ENCODE results near the gene EFHD2.
"Not testable (repeated sequence)": the region's sequence is repeated elsewhere in the genome, so short reads cannot be mapped to it uniquely, and the experiment has no call there.

Gene EFHD2

GRCh38 chr1:15413563-15414444, 4.1 kb downstream of the EFHD2 start:
- no peak for DNase-seq

GRCh38 chr1:15414445-15414983, 4.8 kb downstream of the EFHD2 start:
- DNase-seq, result no peak

- DNase-seq, result peak; percentile 55 to 69
Observed at GRCh38 chr1:15417059-15417934, 7.6 kb downstream of the EFHD2 start.

- no peak for DNase-seq
Observed at GRCh38 chr1:15418806-15419515, 9.3 kb downstream of the EFHD2 start.

- DNase-seq, result no peak
Observed at GRCh38 chr1:15420853-15421465, 11.3 kb downstream of the EFHD2 start.

- DNase-seq, result no peak
Observed at GRCh38 chr1:15422871-15423270, 13.2 kb downstream of the EFHD2 start.

- DNase-seq, result no peak
Observed at GRCh38 chr1:15423355-15424077, 13.8 kb downstream of the EFHD2 start.

- DNase-seq, result no peak
Observed at GRCh38 chr1:15424146-15424667, 14.5 kb downstream of the EFHD2 start.

- no peak for DNase-seq
Observed at GRCh38 chr1:15424981-15425380, 15.3 kb downstream of the EFHD2 start.

- no peak for DNase-seq
Observed at GRCh38 chr1:15425521-15425920, 15.8 kb downstream of the EFHD2 start.

GRCh38 chr1:15425958-15426357, 16.3 kb downstream of the EFHD2 start:
- DNase-seq, result no peak

- no peak for DNase-seq
Observed at GRCh38 chr1:15426492-15427279, 17.0 kb downstream of the EFHD2 start.

- no peak for DNase-seq
Observed at GRCh38 chr1:15427280-15427666, 17.6 kb downstream of the EFHD2 start.

GRCh38 chr1:15428252-15428651, 18.6 kb downstream of the EFHD2 start:
- not testable (repeated sequence) for DNase-seq

GRCh38 chr1:15428815-15429435, 19.2 kb downstream of the EFHD2 start:
- DNase-seq, result no peak

- DNase-seq, result no peak
Observed at GRCh38 chr1:15429701-15430149, 20.0 kb downstream of the EFHD2 start.

GRCh38 chr1:15430787-15431570, 21.3 kb downstream of the EFHD2 start:
- DNase-seq, result peak; percentile 84

- no peak for DNase-seq
Observed at GRCh38 chr1:15431571-15431948, 21.9 kb downstream of the EFHD2 start.

- DNase-seq, result no peak
Observed at GRCh38 chr1:15432324-15432723, 22.6 kb downstream of the EFHD2 start.
